GM19455 (cell line): Measurements from ENCODE around the gene NFILZ.

Experiments used
- ATAC-seq: cut with Tn5 transposase; IDR thresholded peaks from one replicate; pipeline ENCODE4 v1.9.1; 2021; ENCODE audit not compliant: unreplicated experiment

NFILZ gene, protein sequence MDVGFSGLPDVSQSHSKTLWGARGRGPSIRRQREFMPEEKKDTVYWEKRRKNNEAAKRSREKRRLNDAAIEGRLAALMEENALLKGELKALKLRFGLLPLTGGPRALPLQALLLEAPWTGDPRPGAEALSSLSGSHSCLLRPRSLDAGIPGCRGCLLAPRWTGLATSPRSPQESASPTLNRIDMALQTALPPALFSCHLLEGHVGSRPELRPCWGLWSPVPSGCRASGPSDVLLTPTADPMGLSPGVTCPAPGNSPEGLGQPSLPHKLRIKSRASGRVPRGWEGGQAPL

DNA sequence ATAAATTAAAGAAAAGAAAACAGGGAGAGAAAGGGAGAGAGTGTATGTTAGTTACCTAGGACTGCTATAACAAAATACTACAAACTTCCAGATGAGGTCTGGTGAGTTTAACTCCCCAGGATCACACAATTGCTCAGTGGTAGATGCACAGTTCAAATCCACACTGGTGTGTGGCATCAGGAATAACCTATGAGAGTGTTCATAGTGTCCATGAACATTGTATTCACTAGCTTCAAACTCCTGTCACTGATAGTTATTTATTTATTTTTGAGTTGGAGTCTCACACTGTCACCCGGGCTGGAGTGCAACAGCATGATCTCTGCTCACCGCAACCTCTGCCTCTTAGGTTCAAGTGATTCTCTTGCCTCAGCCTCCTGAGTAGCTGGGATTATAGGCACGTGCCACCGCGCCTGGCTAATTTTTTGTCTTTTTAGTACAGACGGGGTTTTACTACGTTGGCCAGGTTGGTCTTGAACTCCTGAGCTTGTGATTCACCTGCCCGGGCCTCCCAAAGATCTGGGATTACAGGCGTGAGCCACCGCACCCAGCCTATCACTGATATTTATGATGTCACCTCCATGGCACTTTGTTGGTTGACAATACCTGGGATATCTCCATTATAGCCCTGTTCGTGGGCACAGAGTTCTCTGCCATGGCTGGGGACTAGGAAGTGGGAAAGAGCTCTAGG, at the start of gene NFILZ:
Gene NFILZ (plus strand): TSS at position 638 of the 688 bp plus-strand sequence. CDS start 46,133 bp downstream, outside the sequence.
- no peak for ATAC-seq

DNA sequence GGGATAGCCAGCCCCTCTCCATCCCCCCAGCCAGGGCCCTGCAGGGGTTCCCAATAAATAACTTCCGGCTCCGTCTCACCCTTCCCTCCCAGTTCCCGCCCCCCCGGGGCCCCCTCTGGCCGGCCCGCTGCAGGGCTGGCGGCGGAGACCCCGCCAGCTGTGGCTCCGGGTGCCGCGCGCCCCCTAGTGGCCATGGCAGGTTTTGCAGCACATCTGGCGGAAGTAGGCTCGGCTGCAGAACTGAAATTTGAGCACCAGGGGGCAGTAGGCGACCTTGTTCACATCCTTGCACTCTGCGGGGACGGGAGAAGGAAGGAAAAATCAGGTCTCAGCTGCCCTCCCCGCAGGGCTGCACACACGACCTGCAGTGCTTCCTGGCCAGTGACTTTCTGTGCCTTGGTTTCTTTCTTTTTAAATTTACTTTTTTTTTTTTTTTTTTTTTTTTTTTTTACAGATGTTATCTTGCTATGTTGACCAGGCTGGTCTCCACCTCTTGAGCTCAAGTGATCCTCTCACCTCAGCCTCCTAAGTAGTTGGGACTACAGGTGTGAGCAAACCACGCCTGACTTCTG, 49.6 kb upstream of the NFILZ start:
- ATAC-seq, result no peak

DNA sequence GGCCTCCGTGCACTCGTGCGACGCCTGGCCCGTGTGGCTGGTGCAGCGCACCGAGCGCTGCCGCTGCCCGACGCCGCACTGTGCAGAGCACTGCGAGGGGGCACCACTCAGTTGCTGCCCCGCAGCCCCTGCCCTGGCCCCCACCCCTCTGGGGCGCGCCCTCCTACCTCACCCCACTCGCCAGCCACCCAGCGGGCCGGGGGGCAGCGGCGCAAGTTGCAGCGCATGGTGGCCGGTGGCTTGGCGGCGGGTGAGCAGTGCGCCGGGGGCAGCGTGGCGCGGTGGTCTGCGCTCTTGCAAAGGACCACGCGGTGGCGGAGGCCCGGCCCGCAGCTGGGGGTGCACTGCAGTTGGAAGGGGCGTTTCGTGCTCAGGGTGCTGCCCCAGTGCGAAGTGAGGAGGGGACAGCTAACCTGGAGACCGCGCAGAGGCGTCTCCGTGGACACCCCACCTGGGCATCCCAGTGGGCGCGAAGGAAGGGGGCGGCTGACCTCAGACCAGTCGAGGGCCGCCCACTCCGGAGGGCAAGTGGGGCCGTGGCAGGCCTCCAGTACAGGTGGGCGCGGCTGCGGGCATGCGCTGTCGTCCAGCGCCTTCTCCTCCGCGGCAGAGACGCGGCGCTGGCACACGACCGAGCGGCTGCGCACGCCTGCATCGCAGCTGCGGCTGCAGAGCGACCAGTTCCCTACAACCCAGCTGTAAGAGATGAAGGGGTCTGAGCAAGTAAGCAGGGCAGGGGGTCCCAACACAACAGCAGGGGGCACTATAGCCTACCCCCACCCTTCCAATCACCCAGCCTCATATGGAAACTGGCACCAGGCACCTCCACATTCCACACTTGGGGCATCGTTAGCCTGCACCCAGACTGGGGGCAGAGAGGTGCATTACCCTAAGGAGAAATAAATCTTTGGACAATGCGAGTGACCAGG, 45.2 kb upstream of the NFILZ start:
- no peak for ATAC-seq

DNA sequence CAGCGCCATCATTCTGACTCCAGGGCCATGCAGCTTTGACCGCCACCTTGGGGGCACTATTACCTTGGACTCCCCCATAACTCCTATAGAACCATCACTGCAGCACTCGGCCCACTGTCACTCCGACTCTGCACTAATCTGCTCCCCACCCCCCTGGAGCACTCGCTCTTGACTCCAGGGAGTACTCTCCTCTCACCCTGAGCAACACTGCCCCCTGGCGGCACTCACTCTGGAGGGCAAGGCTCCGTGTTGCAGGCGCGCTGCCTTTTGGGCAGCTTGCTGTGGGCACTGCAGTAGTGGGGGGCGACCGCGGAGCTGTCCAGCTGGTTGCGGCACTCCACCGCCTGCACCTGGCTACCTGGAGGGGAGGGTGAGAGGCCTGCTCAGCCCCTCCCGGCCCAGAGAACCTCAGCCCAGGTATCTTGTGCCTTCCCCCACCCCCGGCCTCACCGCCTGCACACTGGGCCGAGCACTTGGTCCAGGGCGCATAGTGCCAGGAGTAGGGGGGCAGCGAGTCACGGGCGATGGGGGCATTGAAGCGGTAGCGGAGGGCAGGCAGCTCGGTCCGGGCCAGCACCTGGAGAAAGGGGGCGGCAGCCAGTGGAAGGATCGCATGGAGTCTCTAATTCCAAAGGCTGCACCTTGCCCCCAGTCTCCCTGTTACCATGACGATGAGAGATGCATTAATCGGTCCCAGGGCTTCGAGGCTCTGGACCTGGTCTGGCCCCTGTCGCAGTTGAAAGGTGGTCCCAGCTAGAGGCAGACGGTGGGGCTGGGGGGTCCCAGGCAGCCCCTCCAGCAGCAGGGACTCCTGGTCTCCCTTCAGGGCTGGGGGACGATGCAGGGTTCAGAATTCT, 44.3 kb upstream of the NFILZ start:
- ATAC-seq, result no peak

DNA sequence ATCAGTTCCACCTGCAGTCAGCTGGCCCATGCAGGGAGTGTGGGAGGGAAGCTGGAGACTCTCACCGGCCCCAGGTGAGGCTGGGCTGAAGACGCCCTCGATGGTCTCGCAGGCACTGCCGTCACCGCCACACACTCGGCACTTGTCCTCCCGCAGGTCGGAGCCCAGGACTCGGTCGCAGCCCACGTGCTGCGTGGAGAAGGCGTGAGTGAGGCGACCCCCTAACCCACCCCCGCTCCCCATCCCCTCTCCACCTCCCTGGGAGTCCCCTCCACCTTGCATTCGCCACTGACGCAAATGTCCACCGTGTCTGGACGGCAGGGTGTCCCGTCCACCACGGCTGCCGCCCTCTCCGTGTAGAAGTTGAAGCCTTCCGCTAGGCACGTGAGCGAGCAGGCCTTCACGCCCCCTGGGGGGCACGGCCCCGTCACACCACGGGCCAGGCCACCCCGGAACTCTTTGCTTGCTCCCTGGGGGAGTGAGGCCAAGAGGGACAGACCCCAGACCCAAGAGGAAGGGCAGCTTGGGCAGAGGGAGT, 41.2 kb upstream of the NFILZ start:
- ATAC-seq, result no peak

DNA sequence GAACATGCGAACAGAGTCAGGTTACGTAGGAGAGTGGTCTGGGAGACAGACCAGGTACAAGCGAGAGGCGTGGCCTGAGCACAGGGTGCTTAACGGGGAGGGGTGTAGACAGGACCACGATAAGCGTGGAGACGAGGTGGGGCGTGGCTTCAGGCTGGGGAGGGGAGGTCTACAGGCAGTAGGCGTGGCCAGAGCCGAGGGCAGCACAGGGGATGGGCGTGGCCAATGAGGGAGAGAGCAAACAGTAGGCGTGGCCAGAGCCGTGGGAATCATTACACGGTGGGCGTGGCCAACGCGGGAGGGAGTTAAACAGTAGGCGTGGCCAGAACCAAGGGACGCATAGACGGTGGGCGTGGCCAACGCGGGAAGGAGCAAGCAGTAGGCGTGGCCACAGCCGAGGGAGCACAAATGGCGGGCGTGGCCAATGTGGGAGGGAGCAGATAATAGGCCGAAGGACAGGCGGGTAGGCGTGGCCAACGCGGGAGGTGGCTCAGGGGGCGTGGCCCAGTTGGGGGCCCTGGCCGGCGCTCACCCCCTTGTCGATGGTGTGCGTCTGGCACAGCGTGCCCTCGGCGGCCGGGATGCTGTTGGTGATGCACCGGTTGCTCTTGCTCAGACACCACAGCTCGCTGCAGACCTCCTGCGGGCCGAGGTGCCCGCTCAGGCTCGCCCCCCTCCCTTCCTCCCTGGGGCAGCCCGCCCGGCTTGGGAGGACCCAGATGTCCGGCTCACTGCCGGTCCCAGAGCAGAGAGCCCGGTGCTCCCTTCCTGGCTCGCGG, 38.0 kb upstream of the NFILZ start:
- no peak for ATAC-seq

DNA sequence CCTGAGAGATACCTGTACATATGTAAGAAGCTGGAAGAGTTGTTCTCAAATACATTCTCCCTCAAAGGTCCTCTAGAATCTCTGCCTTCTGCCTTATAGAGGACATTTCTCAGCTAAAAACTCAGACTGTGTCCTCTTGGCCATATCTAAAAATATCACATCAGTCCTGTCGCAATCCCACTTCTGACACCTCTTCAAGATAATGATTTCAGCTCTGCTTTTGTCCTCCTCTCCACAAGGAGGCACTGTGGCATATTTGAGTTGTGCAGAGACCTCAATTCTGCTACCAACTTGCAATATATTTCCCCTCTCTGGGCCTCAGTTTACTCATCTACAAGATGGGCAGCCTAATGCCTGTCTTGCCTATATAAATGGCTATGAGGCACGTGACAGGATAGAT, 36.5 kb upstream of the NFILZ start:
- ATAC-seq, result no peak

DNA sequence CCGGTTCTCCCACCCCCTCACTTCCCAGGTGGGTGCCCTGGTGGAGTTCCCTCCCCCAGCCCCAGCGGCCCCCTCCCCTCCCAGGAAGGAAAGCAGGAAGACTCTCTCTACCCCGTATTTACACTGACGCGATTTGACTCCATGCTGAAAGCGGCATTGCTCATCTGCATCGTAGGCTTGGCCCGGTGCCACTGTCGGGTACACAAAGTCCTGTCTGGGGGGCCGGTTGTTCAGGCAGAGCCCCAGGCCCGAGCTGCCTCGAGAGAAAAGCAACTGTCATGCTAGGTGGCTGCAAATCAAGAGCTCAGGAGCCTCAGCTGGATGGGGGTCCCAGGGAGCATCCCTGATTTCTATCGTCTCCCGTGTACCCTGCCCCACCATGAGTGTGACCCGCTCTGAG, 34.8 kb upstream of the NFILZ start:
- ATAC-seq, result no peak

DNA sequence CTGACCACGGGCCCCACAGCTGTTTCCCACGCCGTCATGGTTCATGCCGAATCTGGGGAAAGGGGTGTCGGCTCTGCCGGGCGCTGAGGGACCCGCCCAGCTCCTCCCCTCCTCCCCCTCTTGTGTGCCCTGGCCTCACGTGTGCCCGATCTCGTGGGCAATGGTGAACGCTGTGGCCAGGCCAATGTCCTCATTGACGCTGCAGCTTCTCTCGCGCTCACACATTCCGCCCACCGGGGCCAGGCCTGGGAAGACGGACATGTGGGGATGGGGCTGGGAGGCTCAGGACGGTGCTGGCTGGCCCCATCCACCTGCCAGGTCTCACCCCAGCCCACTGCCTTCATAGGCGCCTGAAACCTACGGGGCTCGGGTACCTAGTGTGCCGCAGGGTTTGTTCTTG, 34.3 kb upstream of the NFILZ start:
- ATAC-seq, result no peak

DNA sequence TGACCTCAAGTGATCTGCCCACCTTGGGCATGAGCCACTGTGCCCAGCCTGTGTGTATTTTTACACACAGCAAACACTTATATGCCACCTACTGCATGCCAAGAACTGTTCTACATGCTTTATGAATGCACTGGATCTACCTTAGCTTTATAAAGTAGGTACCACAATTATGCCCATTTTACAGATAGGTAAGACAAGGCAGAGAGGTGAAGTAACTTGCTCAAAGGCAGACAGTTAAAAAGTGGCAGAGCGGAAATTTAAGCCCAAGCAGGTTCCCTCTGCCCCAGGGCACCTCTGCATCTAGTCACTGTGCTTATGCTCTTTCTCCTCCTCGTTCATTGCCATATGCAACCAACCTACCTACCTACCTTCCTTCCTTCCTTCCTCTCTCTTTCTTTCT, 30.4 kb upstream of the NFILZ start:
- no peak for ATAC-seq

DNA sequence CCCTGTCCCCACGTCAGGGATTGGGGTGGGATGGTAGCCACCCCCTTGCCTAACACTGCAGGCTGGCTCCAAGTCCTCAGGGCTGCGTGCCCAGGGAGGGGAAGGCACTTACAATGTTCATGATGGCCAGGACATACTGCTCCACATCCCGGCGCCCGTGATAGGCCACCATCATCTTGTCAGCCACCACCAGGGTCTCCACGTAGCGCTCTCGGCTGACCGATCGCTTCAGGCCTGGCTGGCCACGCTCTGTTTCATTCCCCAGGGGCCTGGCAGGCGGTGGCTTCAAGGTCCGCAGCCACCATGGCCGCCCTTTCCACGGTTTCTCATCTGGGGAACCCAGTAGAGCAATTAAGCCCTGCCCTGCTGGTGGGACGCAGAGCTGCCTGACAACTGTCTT, 29.6 kb upstream of the NFILZ start:
- no peak for ATAC-seq

DNA sequence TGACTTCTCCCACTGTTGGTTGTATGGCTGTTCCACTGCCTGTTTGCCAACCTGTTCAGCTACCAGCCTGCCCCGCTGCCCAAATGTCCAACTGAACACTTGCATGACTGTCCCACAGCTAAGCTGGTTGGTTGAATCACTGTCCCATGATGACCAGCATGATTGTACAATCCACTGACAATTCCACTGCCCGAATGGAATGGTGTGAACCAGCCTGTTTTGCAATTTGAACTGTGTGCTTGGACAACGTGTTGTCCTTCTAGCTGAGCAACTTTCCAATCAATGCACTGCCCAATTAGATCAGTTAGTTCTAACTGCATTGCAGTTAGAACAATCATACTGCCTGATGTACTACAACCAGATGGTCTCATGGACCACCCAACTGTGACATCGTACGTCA, 28.6 kb upstream of the NFILZ start:
- no peak for ATAC-seq

DNA sequence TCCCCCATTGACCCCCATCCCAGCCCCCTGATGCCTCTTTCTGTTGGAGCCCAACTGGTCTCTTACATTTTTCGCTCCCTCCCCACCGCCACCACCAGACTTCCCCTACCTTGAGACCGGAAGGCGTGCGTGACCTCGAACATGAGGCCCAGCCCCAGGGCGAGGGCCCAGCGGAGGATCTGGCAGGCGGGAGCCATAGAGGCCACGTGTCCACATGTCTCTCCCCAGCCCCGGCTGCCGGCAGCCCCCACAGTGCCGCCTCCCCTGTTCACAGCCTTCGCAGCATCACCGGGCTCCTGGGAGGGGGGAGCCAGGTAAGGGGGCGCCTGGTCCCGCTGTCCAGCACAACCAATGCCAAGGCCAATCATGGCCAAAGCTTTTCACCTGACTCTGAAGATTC, 24.9 kb upstream of the NFILZ start:
- no peak for ATAC-seq

DNA sequence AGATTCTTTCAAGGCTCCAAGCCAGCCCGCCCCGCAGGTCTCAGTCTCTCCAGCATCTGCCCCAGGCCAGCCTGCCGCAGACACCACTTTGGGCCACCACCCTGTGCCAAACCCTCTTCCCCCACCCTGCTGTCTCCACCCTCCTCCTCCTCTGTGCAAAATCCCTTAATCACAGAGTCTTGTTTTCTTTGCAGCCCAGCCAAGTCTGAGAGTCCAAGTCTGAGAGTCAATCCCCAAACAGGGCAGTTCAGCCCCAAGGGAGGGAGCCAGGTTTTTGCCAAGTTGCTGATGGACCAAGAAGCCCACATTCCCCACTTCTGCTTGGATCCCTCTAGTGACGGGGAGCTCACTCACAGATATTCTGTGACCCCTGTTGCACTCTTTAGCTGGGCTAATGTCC, 23.0 kb upstream of the NFILZ start:
- no peak for ATAC-seq

DNA sequence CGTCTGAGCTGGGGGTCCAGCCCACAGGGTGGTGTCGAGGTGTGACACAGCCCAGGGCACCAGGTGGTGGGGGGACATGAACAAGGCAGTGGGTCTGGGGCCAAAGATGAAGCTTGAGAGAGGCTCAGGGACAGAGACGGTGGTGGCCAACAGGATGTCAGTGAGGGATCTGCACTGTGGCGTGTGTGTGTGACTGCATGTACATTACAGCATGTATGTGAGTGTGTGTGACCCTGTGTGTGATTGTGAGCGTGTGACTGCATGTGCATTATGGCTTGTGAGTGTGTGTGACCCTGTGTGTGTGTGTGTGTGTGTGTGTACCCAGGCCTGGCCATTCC, 21.5 kb upstream of the NFILZ start:
- ATAC-seq, result no peak

DNA sequence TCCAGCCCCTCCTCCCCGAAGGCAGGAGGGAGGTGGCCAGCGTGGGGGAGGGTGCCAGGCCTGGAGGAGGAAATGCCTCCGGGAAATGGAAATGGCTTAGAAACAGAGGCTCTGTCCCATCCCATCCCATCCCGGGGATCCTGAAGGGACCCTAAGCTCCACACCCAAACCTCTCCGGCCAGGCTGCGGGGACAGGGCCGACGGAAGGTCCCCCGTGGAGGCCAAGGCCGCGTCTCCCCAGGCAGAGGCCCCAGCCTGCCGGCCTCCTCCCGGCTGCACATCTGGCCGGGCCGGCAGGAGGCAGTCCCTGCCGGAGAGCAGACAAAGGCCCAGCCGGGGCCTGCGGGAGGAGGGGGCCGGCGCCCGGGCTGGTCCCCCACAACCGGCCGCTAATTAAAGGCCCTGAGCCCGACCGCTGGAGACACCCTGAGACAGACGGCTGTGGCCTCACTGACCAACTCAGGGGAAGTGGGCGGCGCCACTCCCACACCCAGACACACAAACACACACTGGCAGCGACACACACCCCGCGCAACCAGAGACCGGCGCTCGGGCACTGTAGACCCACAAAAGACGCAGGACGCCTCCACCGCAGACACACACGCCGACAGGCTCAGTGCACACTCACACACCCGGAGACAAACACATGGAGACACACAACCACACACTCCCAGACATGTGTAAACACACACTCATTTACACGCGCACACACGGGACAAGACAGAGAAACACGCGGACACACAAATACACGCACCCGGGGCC, 21.0 kb upstream of the NFILZ start:
- no peak for ATAC-seq

DNA sequence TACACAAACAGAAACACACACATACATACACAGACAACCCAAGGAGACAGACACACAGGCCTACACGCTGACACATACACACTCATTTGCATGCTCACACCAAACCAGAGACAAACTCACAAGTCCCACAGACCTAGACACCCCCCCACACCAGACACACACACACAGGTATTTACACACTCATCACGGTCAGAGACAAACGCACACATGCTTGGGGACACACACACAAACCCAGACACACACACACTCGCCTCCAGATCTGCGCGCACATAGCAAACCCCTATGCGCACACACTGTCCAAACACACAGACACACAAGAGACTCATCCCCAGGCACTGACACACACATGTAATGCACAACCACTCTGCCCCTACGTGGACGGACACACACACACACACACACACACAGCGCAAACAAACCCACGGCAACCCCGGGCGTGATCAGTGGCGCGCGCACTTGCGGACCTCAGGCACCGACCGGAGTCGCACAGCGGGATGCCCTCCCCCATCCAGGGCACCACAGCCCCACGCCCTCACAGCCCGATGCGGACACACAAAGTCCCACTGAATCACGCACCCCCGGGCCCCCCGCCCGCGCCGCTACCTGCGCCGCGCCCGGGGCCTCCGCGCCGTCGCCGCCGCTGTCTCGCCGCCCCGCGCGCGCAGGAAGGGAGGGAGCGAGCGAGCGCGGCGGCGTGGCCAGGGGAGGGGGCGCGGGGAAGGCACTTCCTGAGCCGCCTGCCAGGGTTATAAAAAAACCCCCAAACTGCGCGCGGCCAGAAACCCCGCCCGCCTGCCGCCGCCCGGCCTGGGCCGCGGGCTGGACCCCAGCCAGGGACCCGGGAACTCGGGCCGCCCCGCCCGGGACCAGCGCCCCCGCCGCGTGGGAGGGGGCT, 20.1 kb upstream of the NFILZ start, which contains the start of gene ADAMTS10:
Gene ADAMTS10 (minus strand): TSS at position 675 of the 895 bp plus-strand sequence. CDS start 5,005 bp downstream, outside the sequence.
- ATAC-seq, result no peak

DNA sequence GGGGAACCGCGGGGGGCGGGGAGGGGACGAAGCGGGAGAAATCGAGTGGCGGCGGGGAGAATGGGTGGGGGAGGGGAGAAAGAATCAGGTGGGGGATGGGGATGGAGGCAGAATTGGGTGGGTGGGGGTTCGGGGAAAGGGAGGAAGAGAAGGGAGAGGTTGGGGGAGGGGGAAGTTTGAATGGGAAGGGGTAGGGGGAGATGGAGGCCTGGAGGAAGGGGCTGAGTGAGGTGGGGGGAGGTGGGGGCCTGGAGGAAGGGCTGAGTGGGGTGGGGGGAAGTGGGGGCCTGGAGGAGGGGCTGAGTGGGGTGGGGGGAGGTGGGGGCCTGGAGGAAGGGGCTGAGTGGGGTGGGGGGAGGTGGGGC, 19.5 kb upstream of the NFILZ start:
- ATAC-seq, result no peak
